Upper lobe of left lung (tissue), 6 donors: Measurements from ENCODE around the gene C16orf74. TPM values are rescaled to one million over a fixed set of nuclear protein-coding genes. Genes with fewer than 3 reads are reported as not detected.

Experiments used
- ATAC-seq, 2 donors: fragments of 200-7000 bp; cut with Tn5 transposase; one replicate each; pipeline ENCODE4 v1.9.1; 2022; ENCODE audit warnings: mild to moderate bottlenecking in 2 of 2, moderate library complexity in 2 of 2; ENCODE audit not compliant: low FRiP score in 2 of 2
- DNase-seq, 2 donors: peaks; one replicate each; pipeline ENCODE4 v3.0.0-alpha.2; 2019 to 2020
- H3K27ac ChIP-seq, 4 donors: fragments of 200-600 bp; sonication (generic); one replicate each; pipeline ENCODE4 v1.5.1; 2016 to 2019
- H3K27me3 ChIP-seq, 4 donors: fragments of 200-600 bp; sonication (generic); one replicate each; pipeline ENCODE4 v1.5.1; 2017 to 2019
- H3K36me3 ChIP-seq, 4 donors: fragments of 200-600 bp; sonication (generic); one replicate each; pipeline ENCODE4 v1.5.1; 2016 to 2019
- H3K4me1 ChIP-seq, 4 donors: fragments of 200-600 bp; sonication (generic); one replicate each; pipeline ENCODE4 v1.5.1; 2018 to 2019
- H3K4me3 ChIP-seq, 4 donors: fragments of 200-600 bp; sonication (generic); one replicate each; pipeline ENCODE4 v1.5.1; 2017 to 2019; ENCODE audit warnings: mild to moderate bottlenecking in 2 of 4, moderate library complexity in 1 of 4
- H3K9me3 ChIP-seq, 4 donors: fragments of 200-600 bp; sonication (generic); one replicate each; pipeline ENCODE4 v1.5.1; 2018 to 2019
- CTCF ChIP-seq, 6 experiments: fragments of 450-650 bp in 4 of 6; fragments of 200-600 bp in 2 of 6; sonication (generic) in 2 of 6; IDR thresholded peaks; one replicate each; pipeline ENCODE4 v1.5.1; 2016 to 2019; ENCODE audit warnings: antibody characterized with exemption in 6 of 6
- EP300 ChIP-seq, 4 donors: sonication (generic); formaldehyde crosslinking; IDR thresholded peaks; one replicate each; pipeline ENCODE4 v1.5.1; 2017; ENCODE audit warnings: antibody characterized with exemption in 4 of 4, control low read depth in 2 of 4
- POLR2A ChIP-seq, 4 donors: fragments of 450-650 bp; IDR thresholded peaks; one replicate each; pipeline ENCODE4 v1.5.1; 2016 to 2017; ENCODE audit warnings: antibody characterized with exemption in 4 of 4, mild to moderate bottlenecking in 2 of 4
- POLR2AphosphoS5 ChIP-seq, 2 donors: sonication (generic); formaldehyde crosslinking; IDR thresholded peaks; one replicate each; pipeline ENCODE4 v1.5.1; 2017; ENCODE audit warnings: antibody characterized with exemption in 2 of 2
- WGBS, 2 donors: methylation state at CpG; one replicate each; pipeline ENCODE4 v1.1.5; 2017 to 2018; 5-methylcytosine and 5-hydroxymethylcytosine counted together
- total RNA-seq, 6 donors: library from RNA; depleted of rRNA in 4 of 6; stranded (reverse); fragments of >200 nt in 4 of 6; gene quantifications; one replicate each; pipeline versions ENCODE4 v1.1.0 to v1.2.1, GENCODE V29; 2016 to 2021
- donor health status: DM: no; HTN: no; CAD: no; lungs with moderate emphysema.
- donor health status: DM: no; HTN: yes; CAD: no; lungs with severe emphysema.

Gene C16orf74
- total RNA-seq, 6 donors from 2014 or later = 1.2 to 6.3 (median 4.1) TPM; not detected in 1

GRCh38 chr16:85698459-85698891, 52.4 kb downstream of the C16orf74 start:
- Histone ChIP-seq H3K9me3 (no peaks in the 10 kb centered on the region), H3K36me3 (no peaks in the 10 kb centered on the region), H3K27ac (no peak overlapping the region), H3K27me3 (no peaks in the 10 kb centered on the region), H3K4me3 (no peak overlapping the region), H3K4me1 (no peaks in the 10 kb centered on the region)
- 86 to 89% methylated on average over 5 to 7 of the region's 7 CpGs for WGBS, 2 donors
- no peak for DNase-seq
- no peak for TF ChIP-seq CTCF (IDR thresholded peaks at IDR 0.05)
- TF ChIP-seq POLR2A (IDR thresholded peaks at IDR 0.05) = no peak
- TF ChIP-seq EP300 (IDR thresholded peaks at IDR 0.05) = no peak
- no peak for TF ChIP-seq POLR2AphosphoS5 (IDR thresholded peaks at IDR 0.05)
- ATAC-seq = no peak

GRCh38 chr16:85697431-85697830, 53.5 kb downstream of the C16orf74 start:
- ATAC-seq (no peak), DNase-seq (no peak)
- no peak overlapping the region for H3K4me3 ChIP-seq
- no peak overlapping the region for H3K27ac ChIP-seq
- no peaks in the 10 kb centered on the region for H3K27me3 ChIP-seq
- no peak for TF ChIP-seq POLR2AphosphoS5 (IDR thresholded peaks at IDR 0.05)
- H3K9me3 ChIP-seq = no peaks in the 10 kb centered on the region
- no peaks in the 10 kb centered on the region for H3K36me3 ChIP-seq
- no peaks in the 10 kb centered on the region for H3K4me1 ChIP-seq
- WGBS, 2 donors = 75 to 77% methylated on average over 13 to 14 of the region's 14 CpGs

DNA sequence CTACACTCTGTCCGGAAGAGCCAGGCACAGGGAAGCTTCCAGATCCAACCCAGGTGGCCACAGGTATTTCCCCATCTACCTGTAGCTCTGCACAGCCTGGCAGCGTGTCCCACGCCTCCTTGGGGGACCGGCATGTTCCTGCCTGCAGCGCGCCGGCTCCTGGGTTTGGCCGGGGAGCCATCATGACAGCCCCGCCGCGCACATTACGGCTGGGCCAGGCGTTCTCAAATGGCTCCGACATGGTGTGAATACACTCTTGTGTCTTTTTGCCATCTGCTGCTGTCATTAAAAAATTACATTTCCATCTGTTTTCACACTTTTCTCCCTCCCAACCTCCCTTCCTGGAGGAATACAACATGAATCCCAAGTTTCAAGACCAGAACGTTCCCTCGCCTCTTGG, 54.1 kb downstream of the C16orf74 start:
- H3K27me3 ChIP-seq = no peaks in the 10 kb centered on the region
- H3K27ac ChIP-seq = no peak overlapping the region
- DNase-seq (no peak), ATAC-seq (no peak)
- no peaks in the 10 kb centered on the region for H3K36me3 ChIP-seq
- H3K4me1 ChIP-seq = no peaks in the 10 kb centered on the region
- TF ChIP-seq CTCF (IDR thresholded peaks at IDR 0.05) = no peak
- no peak for TF ChIP-seq POLR2A (IDR thresholded peaks at IDR 0.05)
- TF ChIP-seq EP300 (IDR thresholded peaks at IDR 0.05) = no peak
- no peak overlapping the region for H3K4me3 ChIP-seq
- no peaks in the 10 kb centered on the region for H3K9me3 ChIP-seq
- 78 to 90% methylated on average over 16 of the region's 16 CpGs for WGBS, 2 donors

GRCh38 chr16:85695196-85696128, 55.4 kb downstream of the C16orf74 start:
- no peaks in the 10 kb centered on the region for H3K9me3 ChIP-seq

More at GRCh38 chr16:85695196-85696128, 55.4 kb downstream of the C16orf74 start:
- Histone ChIP-seq H3K36me3 (no peaks in the 10 kb centered on the region), H3K4me3 (no peak overlapping the region), H3K4me1 (no peaks in the 10 kb centered on the region), H3K27ac (no peak overlapping the region), H3K27me3 (no peaks in the 10 kb centered on the region)
- DNase-seq (no peak), ATAC-seq (no peak)
- no peak for TF ChIP-seq POLR2AphosphoS5 (IDR thresholded peaks at IDR 0.05)
- no peak for TF ChIP-seq EP300 (IDR thresholded peaks at IDR 0.05)
- TF ChIP-seq CTCF (IDR thresholded peaks at IDR 0.05) = no peak
- TF ChIP-seq POLR2A (IDR thresholded peaks at IDR 0.05) = no peak
- WGBS, 2 donors = 77 to 81% methylated on average over 10 to 19 of the region's 24 CpGs
